GM12892 (cell line): ENCODE results near the gene WDR27.

ENCODE experiments used
- POLR2A ChIP-seq: IDR thresholded peaks from 2 replicates; pipeline ENCODE4 v1.6.1; 2011; ENCODE audit warnings: low read depth, low read length, control low read depth
- POLR2AphosphoS5 ChIP-seq: IDR thresholded peaks from 2 replicates; pipeline ENCODE4 v1.6.1; 2011; ENCODE audit warnings: low read depth, low read length, control low read depth
- TAF1 ChIP-seq: IDR thresholded peaks from 2 replicates; pipeline ENCODE4 v1.6.1; 2011; ENCODE audit warnings: low read depth, mild to moderate bottlenecking, control low read depth, low read length, borderline replicate concordance

GRCh38 chr6:169456840-169457239 lies 245.0 kb downstream of the WDR27 start:
- TF ChIP-seq POLR2AphosphoS5 (no peak), TAF1 (no peak), POLR2A (no peak)
